HG02678 (cell line): ENCODE data around the gene MRPL50.

Experiments
- ATAC-seq: cut with Tn5 transposase; IDR thresholded peaks from one replicate; pipeline ENCODE4 v1.9.1; 2021; ENCODE audit warnings: mild to moderate bottlenecking, moderate library complexity; ENCODE audit not compliant: unreplicated experiment

The MRPL50 gene

GRCh38 chr9:101380295-101380694 lies 18.1 kb downstream of the MRPL50 start:
- no peak for ATAC-seq

GRCh38 chr9:101376111-101376848 lies 22.1 kb downstream of the MRPL50 start:
- ATAC-seq = no peak

GRCh38 chr9:101375546-101375945 lies 22.9 kb downstream of the MRPL50 start:
- ATAC-seq = no peak

GRCh38 chr9:101372327-101373118 lies 25.9 kb downstream of the MRPL50 start:
- no peak for ATAC-seq

GRCh38 chr9:101371813-101372212 lies 26.6 kb downstream of the MRPL50 start:
- ATAC-seq = no peak

GRCh38 chr9:101369884-101370531 lies 28.4 kb downstream of the MRPL50 start:
- no peak for ATAC-seq

- ATAC-seq = no peak
Measured at GRCh38 chr9:101369286-101369685, 29.1 kb downstream of the MRPL50 start.

GRCh38 chr9:101367323-101367722 lies 31.1 kb downstream of the MRPL50 start:
- ATAC-seq = no peak

- ATAC-seq = no peak
Measured at GRCh38 chr9:101366038-101366756, 32.2 kb downstream of the MRPL50 start.

- no peak for ATAC-seq
Measured at GRCh38 chr9:101365181-101365580, 33.2 kb downstream of the MRPL50 start.

- no peak for ATAC-seq
Measured at GRCh38 chr9:101362450-101362849, 36.0 kb downstream of the MRPL50 start.

GRCh38 chr9:101360647-101361046 lies 37.8 kb downstream of the MRPL50 start:
- no peak for ATAC-seq

- no peak for ATAC-seq
Measured at GRCh38 chr9:101359679-101360078, 38.7 kb downstream of the MRPL50 start.

GRCh38 chr9:101356619-101357018 lies 41.8 kb downstream of the MRPL50 start:
- no peak for ATAC-seq

GRCh38 chr9:101354765-101355708 lies 43.4 kb downstream of the MRPL50 start:
- no peak for ATAC-seq

GRCh38 chr9:101354143-101354764 lies 44.2 kb downstream of the MRPL50 start:
- ATAC-seq = no peak

GRCh38 chr9:101353683-101354082 lies 44.7 kb downstream of the MRPL50 start:
- no peak for ATAC-seq

- no peak for ATAC-seq
Measured at GRCh38 chr9:101352892-101353463, 45.4 kb downstream of the MRPL50 start.

GRCh38 chr9:101350285-101350684 lies 48.1 kb downstream of the MRPL50 start:
- no peak for ATAC-seq
